SK-N-MC (cell line): ENCODE data around the gene UBA6.

Source experiments
- EZH2 ChIP-seq: fragments of 200-600 bp; sonication (generic); IDR thresholded peaks from one replicate; pipeline ENCODE4 v1.6.1; 2017; ENCODE audit warnings: antibody characterized with exemption
- POLR2AphosphoS5 ChIP-seq: IDR thresholded peaks from 2 replicates; pipeline ENCODE4 v1.6.1; 2012; ENCODE audit warnings: mild to moderate bottlenecking, low read depth, low read length, borderline replicate concordance

DNA sequence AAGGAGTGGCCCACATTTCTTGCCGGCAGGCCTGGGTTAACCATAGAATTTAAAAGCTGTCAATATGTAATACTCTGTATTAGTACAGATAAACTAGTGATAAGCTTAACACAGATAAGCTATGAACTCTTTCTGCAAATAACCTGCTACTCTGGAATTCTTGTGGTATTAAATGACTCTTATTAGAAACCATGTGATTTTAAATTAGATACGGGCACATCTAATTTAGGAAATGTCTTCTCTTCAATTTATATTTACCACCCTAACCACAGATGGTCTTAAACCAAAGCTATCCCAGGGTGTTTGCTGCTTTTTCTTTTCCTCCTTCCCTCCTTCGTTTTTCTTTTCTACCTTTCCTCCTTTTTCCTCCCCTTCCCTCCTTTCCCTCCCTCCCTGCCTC, 48.3 kb upstream of the UBA6 start:
- TF ChIP-seq POLR2AphosphoS5 (no peak), EZH2 (no peak)
